GM19023 (cell line): ENCODE data around the gene ZNF101.

Experiments
- ATAC-seq: cut with Tn5 transposase; IDR thresholded peaks from one replicate; pipeline ENCODE4 v1.9.1; 2021; ENCODE audit warnings: mild to moderate bottlenecking, moderate library complexity; ENCODE audit not compliant: unreplicated experiment

ZNF101 gene

GRCh38 chr19:19704836-19705235, 36.2 kb downstream of the ZNF101 start:
- ATAC-seq: no peak

- no peak for ATAC-seq
Measured at GRCh38 chr19:19710506-19710905, 41.9 kb downstream of the ZNF101 start.

GRCh38 chr19:19711306-19711933, 42.8 kb downstream of the ZNF101 start:
- no peak for ATAC-seq

GRCh38 chr19:19711934-19712828, 43.5 kb downstream of the ZNF101 start:
- ATAC-seq: no peak

DNA sequence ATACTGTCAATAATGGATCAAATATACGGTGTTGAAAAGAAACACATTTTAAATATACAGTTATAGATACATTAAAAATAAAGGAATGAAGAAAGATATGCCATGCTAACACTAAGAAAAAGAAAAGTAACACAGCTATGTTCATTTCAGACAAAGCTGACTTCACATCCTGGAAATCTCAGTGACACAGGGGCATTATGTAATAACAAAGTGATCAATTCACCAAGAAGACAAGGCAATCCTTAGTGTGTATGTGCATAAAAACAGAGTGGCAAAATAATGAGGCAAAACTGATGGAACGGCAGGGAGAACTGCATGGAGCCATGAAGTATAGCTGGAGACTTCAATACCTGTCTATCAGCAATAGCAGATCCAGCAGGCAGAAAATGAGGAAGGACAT, 51.2 kb downstream of the ZNF101 start:
- ATAC-seq: no peak

GRCh38 chr19:19721896-19722295, 53.3 kb downstream of the ZNF101 start:
- no peak for ATAC-seq

- ATAC-seq: peak; percentile 99
Measured at GRCh38 chr19:19732579-19733501, 64.2 kb downstream of the ZNF101 start, which contains the start of gene ZNF14. Gene ZNF14 (minus strand): TSS chr19:19733112. CDS start chr19:19732958, 154 bp downstream.
